Measurements from ENCODE around the gene FTSJ1.

FTSJ1 gene

GRCh38 chrX:48531358-48531959 is 55.5 kb downstream of the FTSJ1 start:
- peak; percentile 26 to 54 (median 46) for DNase-seq

- DNase-seq, result no peak
These were observed 56.2 kb downstream of the FTSJ1 start for GRCh38 chrX:48532161-48532560.

GRCh38 chrX:48533165-48533564 is 57.2 kb downstream of the FTSJ1 start:
- DNase-seq, result no peak

Measured in suppressor macrophage treated with lipopolysaccharide for 1 hour (primary cell).